Upper lobe of left lung (tissue), 4 donors: ENCODE data around the gene DNLZ.

Source experiments
- EP300 ChIP-seq, 4 donors: sonication (generic); formaldehyde crosslinking; IDR thresholded peaks; one replicate each; pipeline ENCODE4 v1.5.1; 2017; ENCODE audit warnings: antibody characterized with exemption in 4 of 4, control low read depth in 2 of 4
- POLR2A ChIP-seq, 4 donors: fragments of 450-650 bp; IDR thresholded peaks; one replicate each; pipeline ENCODE4 v1.5.1; 2016 to 2017; ENCODE audit warnings: antibody characterized with exemption in 4 of 4, mild to moderate bottlenecking in 2 of 4
- POLR2AphosphoS5 ChIP-seq, 2 donors: sonication (generic); formaldehyde crosslinking; IDR thresholded peaks; one replicate each; pipeline ENCODE4 v1.5.1; 2017; ENCODE audit warnings: antibody characterized with exemption in 2 of 2
- TF ChIP-seq, protein P1 (sequence below), 6 experiments: fragments of 450-650 bp in 4 of 6; fragments of 200-600 bp in 2 of 6; sonication (generic) in 2 of 6; IDR thresholded peaks; one replicate each; pipeline ENCODE4 v1.5.1; 2016 to 2019; ENCODE audit warnings: antibody characterized with exemption in 6 of 6

DNA sequence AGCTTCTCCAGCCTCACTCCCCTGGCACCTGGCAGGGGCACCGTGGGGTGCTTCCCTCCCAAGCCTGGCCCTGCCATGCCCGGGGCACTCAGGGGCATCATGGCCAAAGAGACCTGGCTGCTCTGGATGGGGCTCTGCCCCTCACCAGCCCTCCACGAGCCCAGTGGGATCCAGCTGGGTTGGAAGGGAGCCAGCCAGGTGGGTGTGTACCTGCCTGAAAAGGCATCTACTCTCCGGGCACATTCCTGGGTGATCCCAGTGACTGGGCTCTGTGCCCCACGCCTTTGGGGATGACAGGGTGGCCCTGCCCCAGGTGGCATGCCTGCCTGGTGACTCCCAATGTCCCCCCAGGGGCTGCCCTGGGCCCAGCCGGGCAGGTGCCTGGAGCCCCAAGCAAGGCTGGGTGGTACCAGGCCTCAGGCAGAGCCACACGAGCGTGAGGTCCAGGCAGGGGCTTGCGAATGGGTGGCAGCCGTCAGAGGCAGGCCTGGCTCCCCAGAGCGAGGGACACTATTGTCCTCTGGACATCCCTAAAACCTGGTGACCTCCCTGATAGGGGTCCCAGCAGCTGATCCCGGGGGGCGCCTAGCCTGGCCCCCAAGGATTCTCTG is 35.4 kb downstream of the DNLZ start:
- TF ChIP-seq POLR2A (IDR thresholded peaks at IDR 0.05) (no peak), EP300 (IDR thresholded peaks at IDR 0.05) (no peak), POLR2AphosphoS5 (IDR thresholded peaks at IDR 0.05) (no peak)
- TF ChIP-seq, protein P1, sequence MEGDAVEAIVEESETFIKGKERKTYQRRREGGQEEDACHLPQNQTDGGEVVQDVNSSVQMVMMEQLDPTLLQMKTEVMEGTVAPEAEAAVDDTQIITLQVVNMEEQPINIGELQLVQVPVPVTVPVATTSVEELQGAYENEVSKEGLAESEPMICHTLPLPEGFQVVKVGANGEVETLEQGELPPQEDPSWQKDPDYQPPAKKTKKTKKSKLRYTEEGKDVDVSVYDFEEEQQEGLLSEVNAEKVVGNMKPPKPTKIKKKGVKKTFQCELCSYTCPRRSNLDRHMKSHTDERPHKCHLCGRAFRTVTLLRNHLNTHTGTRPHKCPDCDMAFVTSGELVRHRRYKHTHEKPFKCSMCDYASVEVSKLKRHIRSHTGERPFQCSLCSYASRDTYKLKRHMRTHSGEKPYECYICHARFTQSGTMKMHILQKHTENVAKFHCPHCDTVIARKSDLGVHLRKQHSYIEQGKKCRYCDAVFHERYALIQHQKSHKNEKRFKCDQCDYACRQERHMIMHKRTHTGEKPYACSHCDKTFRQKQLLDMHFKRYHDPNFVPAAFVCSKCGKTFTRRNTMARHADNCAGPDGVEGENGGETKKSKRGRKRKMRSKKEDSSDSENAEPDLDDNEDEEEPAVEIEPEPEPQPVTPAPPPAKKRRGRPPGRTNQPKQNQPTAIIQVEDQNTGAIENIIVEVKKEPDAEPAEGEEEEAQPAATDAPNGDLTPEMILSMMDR (IDR thresholded peaks at IDR 0.05): no peak
